ENCODE measurements around the gene RELN.

The RELN gene

GRCh38 chr7:103889451-103889850 lies 100.0 kb downstream of the RELN start:
- DNase-seq = no peak

GRCh38 chr7:103888603-103889153 lies 100.8 kb downstream of the RELN start:
- no peak for DNase-seq

DNA sequence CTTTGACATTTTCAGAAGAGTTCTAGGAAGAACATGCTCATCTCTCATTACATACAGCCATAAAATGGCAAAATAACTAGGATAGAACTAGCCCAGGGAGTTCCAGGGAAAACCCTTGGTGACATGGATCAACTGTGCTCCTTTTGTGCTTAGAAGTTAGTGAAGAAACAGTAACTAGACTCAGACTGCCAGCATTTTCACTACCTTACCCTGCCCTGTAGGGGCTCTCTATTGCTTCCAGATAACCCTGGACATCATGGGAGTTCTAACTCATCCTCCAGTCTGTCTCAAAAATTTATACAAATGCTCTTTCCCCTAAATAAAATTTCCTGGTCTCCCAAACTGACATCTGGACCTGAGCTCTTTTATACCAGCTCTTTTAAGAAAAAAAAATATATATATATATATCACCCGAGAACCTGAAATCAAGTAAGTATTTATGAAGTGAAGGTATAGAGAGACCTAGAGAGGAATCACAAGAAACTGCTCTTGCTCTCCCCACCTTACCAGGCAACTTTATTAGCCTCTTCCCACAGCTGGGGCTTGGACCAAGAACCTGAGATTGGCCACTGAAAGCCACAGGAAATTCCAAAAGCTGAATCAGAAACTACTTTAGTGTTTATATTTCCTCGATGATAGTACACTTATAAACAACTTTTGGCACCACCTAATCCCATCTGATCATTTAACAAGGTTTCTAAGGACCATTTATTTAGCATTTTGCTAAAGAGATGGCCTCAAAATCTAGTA lies 101.4 kb downstream of the RELN start:
- no peak for DNase-seq

- DNase-seq = no peak
These were observed 102.4 kb downstream of the RELN start for GRCh38 chr7:103887050-103887449.

DNA sequence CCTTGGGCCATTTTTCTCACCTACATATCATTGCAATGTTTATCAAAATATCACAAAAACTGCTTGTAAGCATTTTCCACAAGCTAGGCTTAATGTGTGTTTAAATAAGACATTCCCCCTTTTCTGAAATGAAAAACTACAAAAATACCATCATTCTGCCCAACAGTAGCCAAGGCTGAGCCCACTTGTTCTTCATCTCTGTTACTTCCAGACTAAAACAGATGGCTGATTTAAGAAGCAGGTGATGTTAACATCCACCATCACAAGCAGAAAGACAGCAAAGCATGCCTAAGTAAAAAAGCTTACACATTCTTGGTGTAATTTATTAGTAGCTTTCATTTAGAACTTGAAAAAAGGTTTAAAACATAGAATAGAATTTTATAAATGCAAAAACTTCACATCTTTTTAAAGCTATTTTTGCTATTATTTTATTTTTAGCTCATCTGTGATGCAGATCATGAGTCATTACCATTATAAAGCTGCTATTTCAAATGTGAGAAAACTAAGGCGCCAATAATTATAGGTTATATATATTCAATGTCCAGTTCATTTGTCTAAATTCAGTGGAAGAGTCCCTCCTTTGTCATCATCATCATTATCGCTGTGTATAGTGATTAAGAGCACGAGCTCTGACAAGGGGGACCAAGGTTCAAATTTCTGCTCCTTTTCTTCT lies 109.4 kb downstream of the RELN start:
- no peak for DNase-seq

- DNase-seq = no peak
These were observed 110.0 kb downstream of the RELN start for GRCh38 chr7:103879411-103879810.

GRCh38 chr7:103877565-103877964 lies 111.9 kb downstream of the RELN start:
- DNase-seq = no peak

DNA sequence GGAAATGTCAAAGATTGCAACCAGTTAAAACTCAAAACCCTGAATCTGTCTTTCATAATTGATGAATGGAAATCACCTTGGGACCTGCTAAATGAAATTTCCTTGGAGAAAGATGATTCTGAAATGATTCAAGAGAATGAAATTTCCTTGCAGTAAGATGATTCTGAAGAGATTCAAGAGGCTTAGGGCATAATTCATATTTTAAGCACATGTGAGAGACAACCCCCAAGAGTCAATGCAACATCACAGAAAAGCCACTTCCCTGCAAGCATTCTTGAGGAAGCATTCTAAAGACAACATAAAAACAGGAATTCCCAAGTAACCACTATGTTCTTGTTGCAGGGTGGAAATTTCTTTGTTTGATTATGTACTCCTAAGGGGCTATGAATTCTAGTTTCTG lies 113.7 kb downstream of the RELN start:
- no peak for DNase-seq

DNA sequence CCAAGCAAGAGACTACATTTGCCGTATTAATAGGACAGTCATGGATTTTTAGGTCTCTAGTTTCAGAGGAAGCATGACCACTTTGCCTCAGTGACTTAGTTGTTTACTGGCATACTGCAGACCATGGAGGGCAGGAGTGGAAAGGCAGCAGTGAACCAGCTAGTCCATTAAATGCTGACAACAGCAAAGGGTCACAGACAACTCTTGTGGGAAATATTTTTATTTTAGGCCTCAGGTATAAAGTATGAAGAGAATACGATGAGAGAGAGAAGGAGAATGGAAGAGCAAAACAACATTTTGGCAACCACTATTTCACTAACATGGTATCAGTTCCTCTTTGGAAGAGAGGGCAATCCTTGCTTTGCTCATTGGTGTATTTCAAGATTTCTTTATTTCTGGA lies 118.0 kb downstream of the RELN start:
- DNase-seq = no peak

DNA sequence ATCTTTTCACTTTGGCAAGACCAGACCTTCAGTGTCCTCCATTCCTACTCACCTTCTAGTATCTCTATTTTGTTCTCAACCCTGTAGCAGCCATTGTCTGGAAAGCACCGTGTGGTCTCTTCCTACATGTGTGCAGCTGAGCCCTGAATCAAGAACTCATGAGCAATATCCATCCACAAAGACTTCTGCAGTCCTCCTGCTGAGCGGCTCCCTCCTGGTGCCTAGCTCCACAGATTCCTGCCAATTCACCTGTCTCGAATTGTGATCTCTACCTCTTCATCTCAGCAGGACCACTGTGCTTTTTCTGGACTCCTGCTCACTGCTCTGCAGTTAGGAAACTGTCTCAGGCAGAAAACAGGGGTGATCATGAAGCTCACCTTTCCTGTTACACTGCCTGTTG lies 118.8 kb downstream of the RELN start:
- DNase-seq = no peak

GRCh38 chr7:103867874-103868273 lies 121.6 kb downstream of the RELN start:
- DNase-seq = no peak

- DNase-seq = no peak
These were observed 122.5 kb downstream of the RELN start for GRCh38 chr7:103866919-103867318.

GRCh38 chr7:103865442-103865841 lies 124.0 kb downstream of the RELN start:
- no peak for DNase-seq

DNA sequence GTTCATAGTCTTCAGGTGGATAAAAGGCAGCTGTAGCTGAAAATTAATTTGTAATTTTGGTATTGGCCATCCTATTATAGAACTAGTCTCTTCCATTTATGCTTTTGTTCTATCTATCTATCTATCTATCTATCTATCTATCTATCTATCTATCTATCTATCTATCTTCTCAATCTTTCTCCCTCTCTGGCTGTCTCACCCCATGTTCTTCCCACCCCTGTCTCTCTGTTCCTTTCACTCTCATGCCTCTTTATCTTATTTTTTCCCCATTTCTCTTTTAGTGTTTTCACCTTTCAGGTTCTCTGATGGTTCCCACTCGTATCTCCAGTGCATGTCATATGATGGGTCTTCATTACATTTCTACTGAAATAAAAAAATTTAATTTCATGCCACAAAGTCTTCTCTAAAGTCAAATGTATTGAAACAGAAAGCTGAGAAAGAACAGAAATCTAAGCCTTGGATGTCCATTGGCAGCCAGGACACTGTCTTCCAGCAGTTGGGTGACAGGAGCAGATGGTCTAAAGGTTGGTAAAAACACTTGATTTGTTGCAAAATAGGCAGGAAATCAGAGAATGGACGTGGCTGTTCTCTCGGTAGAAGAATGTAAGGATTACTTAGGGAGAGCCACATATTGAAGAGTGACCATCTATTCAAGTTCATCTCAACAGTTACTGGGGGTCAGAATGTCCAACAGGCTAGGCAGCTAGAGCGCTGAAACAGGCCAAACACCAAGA lies 127.0 kb downstream of the RELN start:
- DNase-seq = no peak

DNA sequence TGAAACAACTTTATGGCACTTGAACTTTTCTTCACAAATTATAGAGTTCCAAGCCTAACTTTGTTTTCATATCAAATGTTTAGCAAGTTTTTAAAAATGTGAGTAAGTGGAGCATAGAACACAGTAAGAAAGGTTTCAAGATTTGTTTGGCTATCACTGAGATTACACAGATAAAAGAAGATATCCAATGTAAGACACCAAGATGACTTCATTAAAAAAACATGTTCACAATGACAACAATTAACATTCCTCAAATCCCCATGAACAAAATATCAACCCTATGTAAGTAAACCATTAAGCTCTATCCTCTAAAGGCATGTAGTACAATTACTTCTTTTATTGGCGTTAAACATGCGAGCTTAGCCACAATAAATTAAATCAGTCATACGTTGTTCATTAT lies 129.7 kb downstream of the RELN start:
- no peak for DNase-seq

DNA sequence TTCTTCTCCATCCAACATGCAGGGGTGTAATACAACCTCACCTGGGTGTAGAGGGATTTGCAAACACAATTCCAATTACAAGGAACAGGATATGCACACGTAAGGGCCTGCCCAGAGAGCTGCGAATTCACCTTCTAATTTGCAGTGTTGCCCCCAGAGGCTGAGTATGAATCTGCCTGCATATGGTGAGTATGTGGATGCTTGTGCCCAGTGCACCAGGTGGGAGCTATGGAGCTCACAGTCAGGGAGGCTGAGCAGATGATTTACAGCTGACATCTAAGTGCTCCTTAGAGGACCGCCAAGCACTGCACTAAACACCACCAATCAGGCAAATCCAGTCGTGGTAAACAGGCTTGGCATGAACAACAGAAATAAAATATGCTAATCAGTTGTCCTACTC lies 132.0 kb downstream of the RELN start:
- DNase-seq = no peak

DNA sequence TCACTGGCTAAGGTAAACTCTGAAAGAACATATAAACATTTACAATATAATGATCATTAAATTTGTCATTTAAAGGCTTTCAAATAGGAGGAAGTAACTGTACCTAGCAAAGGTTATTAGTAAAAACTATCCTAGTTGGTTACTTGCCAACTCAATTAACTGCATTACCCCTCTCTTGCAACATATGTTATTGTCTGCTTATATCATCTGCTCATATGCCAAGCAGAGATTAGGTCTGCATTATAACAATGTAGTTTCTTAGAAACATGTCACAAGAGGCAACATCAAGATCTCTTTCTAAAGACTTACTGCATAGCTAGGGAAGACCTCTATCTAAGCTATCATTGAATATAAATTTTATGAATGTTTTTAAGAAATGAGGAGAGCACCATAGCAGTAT lies 132.5 kb downstream of the RELN start:
- DNase-seq = no peak

DNA sequence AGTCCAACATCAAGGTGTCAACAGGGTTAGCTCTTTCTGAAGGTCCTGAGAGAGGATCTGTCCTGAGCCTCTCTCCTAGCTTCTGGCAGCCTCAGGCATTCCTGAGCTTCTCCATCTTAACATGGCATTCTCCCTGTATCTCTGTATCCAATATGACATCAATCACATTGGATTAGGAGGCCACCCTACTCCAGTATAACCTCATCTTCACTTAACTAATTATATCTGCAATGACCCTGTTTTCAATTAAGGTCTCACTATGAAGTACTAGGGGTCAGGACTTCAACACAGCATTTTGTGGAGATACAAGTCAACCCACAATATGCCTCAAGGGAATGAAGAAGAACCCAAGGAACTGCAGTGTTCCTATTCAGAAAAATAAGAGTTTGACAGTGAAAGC lies 133.8 kb downstream of the RELN start:
- DNase-seq = no peak

GRCh38 chr7:103854611-103855010 lies 134.8 kb downstream of the RELN start:
- no peak for DNase-seq

DNA sequence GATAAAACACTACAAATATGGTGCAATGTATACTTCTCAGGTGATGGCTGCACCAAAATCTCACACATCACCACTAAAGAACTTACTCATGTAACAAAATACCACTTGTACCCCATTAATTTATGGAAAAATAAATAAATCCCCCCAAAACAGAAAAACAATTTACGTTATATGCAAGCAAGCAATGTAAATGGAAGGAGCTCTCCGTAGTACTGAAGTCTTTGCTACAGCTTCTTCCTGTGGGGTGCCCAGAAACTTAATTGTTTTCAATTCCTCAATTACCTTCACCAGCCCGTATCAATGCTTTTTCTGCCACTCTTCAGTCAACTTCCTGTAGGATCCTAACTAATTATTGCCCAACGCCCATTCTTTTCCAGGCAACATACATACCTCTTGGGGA lies 138.1 kb downstream of the RELN start:
- DNase-seq = no peak

- DNase-seq = no peak
These were observed 145.6 kb downstream of the RELN start for GRCh38 chr7:103843689-103844480.

DNA sequence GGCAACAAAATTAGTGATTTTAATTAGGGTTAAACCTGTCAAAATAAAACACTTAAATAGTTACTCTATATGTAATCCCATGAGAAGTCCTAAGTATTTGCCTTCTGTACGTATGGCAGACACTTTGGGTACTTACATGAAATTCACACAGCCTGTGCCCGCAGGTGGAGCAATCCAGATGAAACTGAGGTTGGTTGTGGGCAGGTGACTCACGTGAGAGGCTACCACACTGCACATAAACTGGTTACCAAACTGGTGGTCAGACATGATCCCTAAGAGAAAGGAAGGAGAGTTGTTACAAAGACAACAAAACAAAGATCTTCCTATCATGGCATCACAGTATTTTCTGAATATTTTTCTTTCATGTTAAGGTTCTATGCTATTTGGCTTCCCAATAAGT lies 156.1 kb downstream of the RELN start:
- no peak for DNase-seq

DNA sequence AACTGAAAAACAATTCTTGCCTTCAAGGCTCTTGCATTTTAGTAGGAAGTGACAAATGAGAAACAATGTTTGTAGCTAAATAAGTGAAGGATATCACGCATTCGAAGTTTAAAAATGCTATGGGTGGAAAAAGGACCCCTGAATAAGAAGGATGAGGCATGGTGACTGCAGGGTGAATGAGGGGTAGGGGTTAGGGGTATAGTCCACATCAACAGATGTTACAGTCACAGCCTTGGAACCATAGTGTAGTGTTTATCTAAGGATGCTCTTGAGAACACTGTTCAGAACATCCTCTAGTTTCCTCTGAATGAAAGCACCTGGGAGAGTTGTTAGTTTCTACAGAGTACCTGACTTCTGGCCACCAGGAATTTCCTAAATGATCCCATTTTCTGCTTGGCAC lies 157.0 kb downstream of the RELN start:
- no peak for DNase-seq
